ENCODE measurements around the gene DTD1. TPM values are rescaled to one million over a fixed set of nuclear protein-coding genes. Genes with fewer than 3 reads are reported as not detected.

DTD1 gene
- total RNA-seq, 1 experiment from 2014 or later: 16.6 TPM

- DNase-seq (ENCODE audit: low spot score): no peak
- no TSS peak for BruUV-seq (replicated peaks)
- Histone ChIP-seq H3K9me3 (ENCODE audit: low read depth, low read length, poor library complexity, severe bottlenecking) (no peaks in the 10 kb centered on the region), H3K4me1 (ENCODE audit: insufficient read depth, low read length, poor library complexity, severe bottlenecking) (no peaks in the 10 kb centered on the region), H3K36me3 (ENCODE audit: insufficient read depth, low read length, poor library complexity, severe bottlenecking) (no peaks in the 10 kb centered on the region), H3K27me3 (replicated peaks; ENCODE audit: insufficient read depth, low read depth, low read length, poor library complexity) (peaks cover 21% of the 10 kb centered on the region), H3K27ac (ENCODE audit: low read depth, low read length, poor library complexity, severe bottlenecking) (no peak overlapping the region), H3K4me3 (ENCODE audit: low read depth, low read length, poor library complexity, severe bottlenecking) (no peak overlapping the region)
- CTCF ChIA-PET: no interaction called here
- TF ChIP-seq EZH2 (IDR thresholded peaks at IDR 0.05; ENCODE audit: borderline replicate concordance, low read depth, low read length, poor library complexity, severe bottlenecking) (no peak), CTCF (conservative IDR thresholded peaks at IDR 0.05; ENCODE audit: low read depth, low read length) (no peak)
- intact Hi-C loops (cut with micrococcal nuclease; ENCODE audit: unreplicated experiment): no loop called here
- POLR2A ChIA-PET (ENCODE audit: low non-redundant PET): no interaction called here
Measured at GRCh38 chr20:18727032-18727508, 139.2 kb downstream of the DTD1 start.

GRCh38 chr20:18728165-18728869, 140.5 kb downstream of the DTD1 start:
- H3K4me1 ChIP-seq (ENCODE audit: insufficient read depth, low read length, poor library complexity, severe bottlenecking): no peaks in the 10 kb centered on the region
- H3K9me3 ChIP-seq (ENCODE audit: low read depth, low read length, poor library complexity, severe bottlenecking): no peaks in the 10 kb centered on the region
- no peak for DNase-seq (ENCODE audit: low spot score)
- POLR2A ChIA-PET (ENCODE audit: low non-redundant PET): no interaction called here
- peaks cover 21% of the 10 kb centered on the region for H3K27me3 ChIP-seq (replicated peaks; ENCODE audit: insufficient read depth, low read depth, low read length, poor library complexity)
- no TSS peak for BruUV-seq (replicated peaks)
- no peak overlapping the region for H3K27ac ChIP-seq (ENCODE audit: low read depth, low read length, poor library complexity, severe bottlenecking)
- TF ChIP-seq CTCF (conservative IDR thresholded peaks at IDR 0.05; ENCODE audit: low read depth, low read length) (no peak), EZH2 (IDR thresholded peaks at IDR 0.05; ENCODE audit: borderline replicate concordance, low read depth, low read length, poor library complexity, severe bottlenecking) (no peak)
- no peaks in the 10 kb centered on the region for H3K36me3 ChIP-seq (ENCODE audit: insufficient read depth, low read length, poor library complexity, severe bottlenecking)
- intact Hi-C loops (cut with micrococcal nuclease; ENCODE audit: unreplicated experiment): no loop called here
- CTCF ChIA-PET: no interaction called here
- H3K4me3 ChIP-seq (ENCODE audit: low read depth, low read length, poor library complexity, severe bottlenecking): no peak overlapping the region

DNA sequence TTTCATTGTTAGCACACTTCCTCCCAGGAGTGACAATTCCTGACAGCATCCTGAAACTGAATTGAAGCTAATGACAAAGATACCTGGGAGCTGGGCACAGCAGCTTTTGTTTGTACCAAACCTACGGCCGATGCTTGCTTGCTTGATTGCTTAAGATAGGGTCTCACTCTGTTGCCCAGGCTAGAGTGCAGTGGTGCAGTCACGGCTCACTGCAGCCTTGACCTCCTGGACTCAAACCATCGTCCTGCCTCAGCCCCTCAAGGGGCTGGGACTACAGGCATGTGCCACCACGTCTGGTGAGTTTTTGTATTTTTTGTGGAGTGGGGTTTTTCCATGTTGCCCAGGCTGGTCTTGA, 141.0 kb downstream of the DTD1 start:
- Histone ChIP-seq H3K9me3 (ENCODE audit: low read depth, low read length, poor library complexity, severe bottlenecking) (no peaks in the 10 kb centered on the region), H3K4me1 (ENCODE audit: insufficient read depth, low read length, poor library complexity, severe bottlenecking) (no peaks in the 10 kb centered on the region), H3K36me3 (ENCODE audit: insufficient read depth, low read length, poor library complexity, severe bottlenecking) (no peaks in the 10 kb centered on the region), H3K27me3 (replicated peaks; ENCODE audit: insufficient read depth, low read depth, low read length, poor library complexity) (peaks cover 15% of the 10 kb centered on the region), H3K4me3 (ENCODE audit: low read depth, low read length, poor library complexity, severe bottlenecking) (no peak overlapping the region), H3K27ac (ENCODE audit: low read depth, low read length, poor library complexity, severe bottlenecking) (no peak overlapping the region)
- ChIA-PET POLR2A (ENCODE audit: low non-redundant PET) (no interaction called here), CTCF (no interaction called here)
- intact Hi-C loops (cut with micrococcal nuclease; ENCODE audit: unreplicated experiment): no loop called here
- no peak for TF ChIP-seq EZH2 (IDR thresholded peaks at IDR 0.05; ENCODE audit: borderline replicate concordance, low read depth, low read length, poor library complexity, severe bottlenecking)
- TF ChIP-seq CTCF (conservative IDR thresholded peaks at IDR 0.05; ENCODE audit: low read depth, low read length): no peak
- no peak for DNase-seq (ENCODE audit: low spot score)
- BruUV-seq (replicated peaks): no TSS peak

Data from A673 (cell line).